ENCODE measurements around the gene LCA5L. TPM values are rescaled to one million over a fixed set of nuclear protein-coding genes. Genes with fewer than 3 reads are reported as not detected.

LCA5L gene
- total and polyA plus RNA-seq, 5 donors from 2014 or later, result not detected

GRCh38 chr21:39479164-39479813 is 33.7 kb upstream of the LCA5L start:
- Histone ChIP-seq H3K4me1 (ENCODE audit: control insufficient read depth, insufficient read depth, low read length, poor library complexity, severe bottlenecking) (no peaks in the 10 kb centered on the region), H3K36me3 (ENCODE audit: control insufficient read depth, insufficient read depth, low read length) (no peaks in the 10 kb centered on the region), H3K4me3 (ENCODE audit: low read depth, low read length) (no peak overlapping the region), H3K9me3 (ENCODE audit: control insufficient read depth in 2 of 2, low read length in 2 of 2) (no peaks in the 10 kb centered on the region), H3K27me3 (ENCODE audit: control insufficient read depth, insufficient read depth, low read length) (peaks cover 3% of the 10 kb centered on the region), H3K27ac (ENCODE audit: insufficient read depth, low read length, poor library complexity, severe bottlenecking) (no peak overlapping the region)
- ATAC-seq (ENCODE audit: low read depth in 2 of 2), result no peak
- no peak for DNase-seq
- Mint-ChIP-seq H3K4me3 (no peak overlapping the region), H3K9me3 (peaks cover 0 to 4% (median 0%) of the 10 kb centered on the region in 7 donors), H3K4me1 (no peaks in the 10 kb centered on the region), H3K27me3 (peaks cover 10% of the 10 kb centered on the region), H3K36me3 (no peaks in the 10 kb centered on the region), H3K27ac (no peak overlapping the region)

- peaks cover 5% of the 10 kb centered on the region for H3K27me3 Mint-ChIP-seq
- DNase-seq (no peak), ATAC-seq (ENCODE audit: low read depth in 2 of 2) (no peak)
Measured at GRCh38 chr21:39474611-39475010, 29.0 kb upstream of the LCA5L start.

GRCh38 chr21:39472786-39473185 is 27.2 kb upstream of the LCA5L start:
- no peaks in the 10 kb centered on the region for H3K36me3 ChIP-seq (ENCODE audit: control insufficient read depth, insufficient read depth, low read length)
- no peaks in the 10 kb centered on the region for H3K27me3 ChIP-seq (ENCODE audit: control insufficient read depth, insufficient read depth, low read length)
- DNase-seq, result no peak
- Mint-ChIP-seq H3K4me1 (no peaks in the 10 kb centered on the region), H3K9me3 (peaks cover 0 to 4% (median 0%) of the 10 kb centered on the region in 7 donors), H3K27me3 (peaks cover 7% of the 10 kb centered on the region), H3K36me3 (no peaks in the 10 kb centered on the region), H3K27ac (no peak overlapping the region), H3K4me3 (no peak overlapping the region)
- ATAC-seq (ENCODE audit: low read depth in 2 of 2), result no peak
- H3K4me3 ChIP-seq (ENCODE audit: low read depth, low read length), result no peak overlapping the region
- H3K4me1 ChIP-seq (ENCODE audit: control insufficient read depth, insufficient read depth, low read length, poor library complexity, severe bottlenecking), result no peaks in the 10 kb centered on the region
- no peak overlapping the region for H3K27ac ChIP-seq (ENCODE audit: insufficient read depth, low read length, poor library complexity, severe bottlenecking)
- no peaks in the 10 kb centered on the region for H3K9me3 ChIP-seq (ENCODE audit: control insufficient read depth in 2 of 2, low read length in 2 of 2)

More at GRCh38 chr21:39474611-39475010, 29.0 kb upstream of the LCA5L start:
- Mint-ChIP-seq H3K27ac (no peak overlapping the region), H3K4me1 (no peaks in the 10 kb centered on the region), H3K36me3 (no peaks in the 10 kb centered on the region), H3K4me3 (no peak overlapping the region), H3K9me3 (peaks cover 0 to 4% (median 0%) of the 10 kb centered on the region in 7 donors)
- no peak overlapping the region for H3K27ac ChIP-seq (ENCODE audit: insufficient read depth, low read length, poor library complexity, severe bottlenecking)
- no peaks in the 10 kb centered on the region for H3K4me1 ChIP-seq (ENCODE audit: control insufficient read depth, insufficient read depth, low read length, poor library complexity, severe bottlenecking)
- no peaks in the 10 kb centered on the region for H3K27me3 ChIP-seq (ENCODE audit: control insufficient read depth, insufficient read depth, low read length)
- no peaks in the 10 kb centered on the region for H3K9me3 ChIP-seq (ENCODE audit: control insufficient read depth in 2 of 2, low read length in 2 of 2)
- no peak overlapping the region for H3K4me3 ChIP-seq (ENCODE audit: low read depth, low read length)
- no peaks in the 10 kb centered on the region for H3K36me3 ChIP-seq (ENCODE audit: control insufficient read depth, insufficient read depth, low read length)

- Histone ChIP-seq H3K27ac (ENCODE audit: insufficient read depth, low read length, poor library complexity, severe bottlenecking) (no peak overlapping the region), H3K4me3 (ENCODE audit: low read depth, low read length) (no peak overlapping the region), H3K9me3 (ENCODE audit: control insufficient read depth in 2 of 2, low read length in 2 of 2) (no peaks in the 10 kb centered on the region), H3K4me1 (ENCODE audit: control insufficient read depth, insufficient read depth, low read length, poor library complexity, severe bottlenecking) (no peaks in the 10 kb centered on the region), H3K36me3 (ENCODE audit: control insufficient read depth, insufficient read depth, low read length) (no peaks in the 10 kb centered on the region), H3K27me3 (ENCODE audit: control insufficient read depth, insufficient read depth, low read length) (no peaks in the 10 kb centered on the region)
- no peak overlapping the region for H3K4me3 Mint-ChIP-seq
- peaks cover 0 to 4% (median 0%) of the 10 kb centered on the region in 7 donors for H3K9me3 Mint-ChIP-seq
- H3K27ac Mint-ChIP-seq, result no peak overlapping the region
- DNase-seq (no peak), ATAC-seq (ENCODE audit: low read depth in 2 of 2) (no peak)
- no peaks in the 10 kb centered on the region for H3K4me1 Mint-ChIP-seq
- no peaks in the 10 kb centered on the region for H3K36me3 Mint-ChIP-seq
- H3K27me3 Mint-ChIP-seq, result peaks cover 7% of the 10 kb centered on the region
Measured at GRCh38 chr21:39471598-39471997, 26.0 kb upstream of the LCA5L start.

GRCh38 chr21:39468559-39468958 is 23.0 kb upstream of the LCA5L start:
- no peaks in the 10 kb centered on the region for H3K9me3 Mint-ChIP-seq
- H3K27me3 ChIP-seq (ENCODE audit: control insufficient read depth, insufficient read depth, low read length), result no peaks in the 10 kb centered on the region
- H3K4me3 ChIP-seq (ENCODE audit: low read depth, low read length), result no peak overlapping the region
- H3K36me3 Mint-ChIP-seq, result peaks cover 8% of the 10 kb centered on the region
- H3K27ac ChIP-seq (ENCODE audit: insufficient read depth, low read length, poor library complexity, severe bottlenecking), result no peak overlapping the region
- no peaks in the 10 kb centered on the region for H3K4me1 Mint-ChIP-seq
- ATAC-seq (ENCODE audit: low read depth in 2 of 2) (no peak), DNase-seq (no peak)
- H3K36me3 ChIP-seq (ENCODE audit: control insufficient read depth, insufficient read depth, low read length), result no peaks in the 10 kb centered on the region
- H3K4me1 ChIP-seq (ENCODE audit: control insufficient read depth, insufficient read depth, low read length, poor library complexity, severe bottlenecking), result no peaks in the 10 kb centered on the region
- peaks cover 7% of the 10 kb centered on the region for H3K27me3 Mint-ChIP-seq
- no peak overlapping the region for H3K4me3 Mint-ChIP-seq
- H3K27ac Mint-ChIP-seq, result no peak overlapping the region
- H3K9me3 ChIP-seq (ENCODE audit: control insufficient read depth in 2 of 2, low read length in 2 of 2), result no peaks in the 10 kb centered on the region

- peaks cover 7% of the 10 kb centered on the region for H3K27me3 Mint-ChIP-seq
- H3K9me3 ChIP-seq (ENCODE audit: control insufficient read depth in 2 of 2, low read length in 2 of 2), result no peaks in the 10 kb centered on the region
- H3K36me3 ChIP-seq (ENCODE audit: control insufficient read depth, insufficient read depth, low read length), result no peaks in the 10 kb centered on the region
- no peaks in the 10 kb centered on the region for H3K4me1 Mint-ChIP-seq
- no peaks in the 10 kb centered on the region for H3K4me1 ChIP-seq (ENCODE audit: control insufficient read depth, insufficient read depth, low read length, poor library complexity, severe bottlenecking)
- ATAC-seq (ENCODE audit: low read depth in 2 of 2), result no peak
- H3K36me3 Mint-ChIP-seq, result peaks cover 8% of the 10 kb centered on the region
- no peak overlapping the region for H3K27ac ChIP-seq (ENCODE audit: insufficient read depth, low read length, poor library complexity, severe bottlenecking)
- no peaks in the 10 kb centered on the region for H3K9me3 Mint-ChIP-seq
- H3K27ac Mint-ChIP-seq, result no peak overlapping the region
- H3K4me3 ChIP-seq (ENCODE audit: low read depth, low read length), result no peak overlapping the region
- H3K27me3 ChIP-seq (ENCODE audit: control insufficient read depth, insufficient read depth, low read length), result no peaks in the 10 kb centered on the region
- DNase-seq, result no peak
- no peak overlapping the region for H3K4me3 Mint-ChIP-seq
Measured at GRCh38 chr21:39467746-39468145, 22.2 kb upstream of the LCA5L start.

- Histone ChIP-seq H3K9me3 (ENCODE audit: control insufficient read depth in 2 of 2, low read length in 2 of 2) (no peaks in the 10 kb centered on the region), H3K27me3 (ENCODE audit: control insufficient read depth, insufficient read depth, low read length) (no peaks in the 10 kb centered on the region), H3K27ac (ENCODE audit: insufficient read depth, low read length, poor library complexity, severe bottlenecking) (no peak overlapping the region), H3K4me1 (ENCODE audit: control insufficient read depth, insufficient read depth, low read length, poor library complexity, severe bottlenecking) (no peaks in the 10 kb centered on the region), H3K36me3 (ENCODE audit: control insufficient read depth, insufficient read depth, low read length) (no peaks in the 10 kb centered on the region), H3K4me3 (ENCODE audit: low read depth, low read length) (no peak overlapping the region)
- Mint-ChIP-seq H3K9me3 (no peaks in the 10 kb centered on the region), H3K4me1 (no peaks in the 10 kb centered on the region), H3K4me3 (no peak overlapping the region), H3K27me3 (peaks cover 7% of the 10 kb centered on the region), H3K36me3 (peaks cover 8% of the 10 kb centered on the region), H3K27ac (no peak overlapping the region)
- ATAC-seq (ENCODE audit: low read depth in 2 of 2), result no peak
- DNase-seq, result no peak
Measured at GRCh38 chr21:39466584-39466983, 21.0 kb upstream of the LCA5L start.

GRCh38 chr21:39463308-39463707 is 17.7 kb upstream of the LCA5L start:
- Mint-ChIP-seq H3K9me3 (no peaks in the 10 kb centered on the region), H3K27me3 (peaks cover 1% of the 10 kb centered on the region), H3K36me3 (peaks cover 8% of the 10 kb centered on the region), H3K4me1 (peaks cover 0 to 5% (median under 1%) of the 10 kb centered on the region in 4 donors), H3K4me3 (no peak overlapping the region), H3K27ac (no peak overlapping the region)
- Histone ChIP-seq H3K4me1 (ENCODE audit: control insufficient read depth, insufficient read depth, low read length, poor library complexity, severe bottlenecking) (no peaks in the 10 kb centered on the region), H3K27ac (ENCODE audit: insufficient read depth, low read length, poor library complexity, severe bottlenecking) (no peak overlapping the region), H3K4me3 (ENCODE audit: low read depth, low read length) (no peak overlapping the region), H3K9me3 (ENCODE audit: control insufficient read depth in 2 of 2, low read length in 2 of 2) (no peaks in the 10 kb centered on the region), H3K27me3 (ENCODE audit: control insufficient read depth, insufficient read depth, low read length) (no peaks in the 10 kb centered on the region), H3K36me3 (ENCODE audit: control insufficient read depth, insufficient read depth, low read length) (no peaks in the 10 kb centered on the region)
- DNase-seq (no peak), ATAC-seq (ENCODE audit: low read depth in 2 of 2) (no peak)

Data from CD4-positive, CD25-positive, alpha-beta regulatory T cell (primary cell).